OCI-LY7 (cell line): ENCODE measurements around the gene COX7A2L. TPM values are rescaled to one million over a fixed set of nuclear protein-coding genes. Genes with fewer than 3 reads are reported as not detected.
"Not testable (repeated sequence)": the region's sequence is repeated elsewhere in the genome, so short reads cannot be mapped to it uniquely, and the experiment has no call there.

Experiments used
- BruUV-seq: library from RNA; stranded (reverse); fragments of 400-500 nt; replicated peaks from 2 replicates; lab custom pipeline; 2021; lab: Mats Ljungman, UMichigan
- CTCF ChIA-PET: fragments of 300-600 bp; sonication (Branson Sonifier 250); formaldehyde crosslinking; loops from one replicate; lab custom pipeline; 2022; ENCODE audit warnings: antibody characterized with exemption; ENCODE audit not compliant: unreplicated experiment; lab: Charles Lee
- POLR2A ChIA-PET: fragments of 300-600 bp; sonication (Branson Sonifier 250); formaldehyde crosslinking; loops from one replicate; lab custom pipeline; 2022; ENCODE audit warnings: antibody characterized with exemption; lab: Charles Lee
- DNase-seq: peaks from one replicate; pipeline ENCODE4 v3.0.0-alpha.2; 2015; ENCODE audit warnings: low spot score
- H2AFZ ChIP-seq: fragments of 200-600 bp; sonication (generic), shearing (Covaris generic); 2 replicates; pipeline ENCODE4 v1.6.1; 2014; ENCODE audit warnings: mild to moderate bottlenecking, antibody characterized with exemption, low read length, moderate library complexity
- H3K27ac ChIP-seq: fragments of 200-600 bp; sonication (generic); 2 replicates; pipeline ENCODE4 v1.5.1; 2014; ENCODE audit warnings: mixed run types, low read depth, mild to moderate bottlenecking, moderate library complexity, low read length, inconsistent platforms; ENCODE audit not compliant: poor library complexity, severe bottlenecking
- H3K36me3 ChIP-seq: fragments of 200-600 bp; sonication (generic); 2 replicates; pipeline ENCODE4 v1.6.1; 2014; ENCODE audit warnings: mild to moderate bottlenecking, antibody characterized with exemption, low read length, moderate library complexity, mixed read lengths; ENCODE audit not compliant: insufficient read depth
- H3K4me1 ChIP-seq: fragments of 200-600 bp; sonication (generic); 2 replicates; pipeline ENCODE4 v1.5.1; 2014; ENCODE audit warnings: mild to moderate bottlenecking, low read length; ENCODE audit not compliant: insufficient read depth, poor library complexity, severe bottlenecking
- H3K4me2 ChIP-seq: fragments of 200-600 bp; sonication (generic); 2 replicates; pipeline ENCODE4 v1.6.1; 2014; ENCODE audit warnings: mild to moderate bottlenecking, low read length
- H3K4me3 ChIP-seq: fragments of 200-600 bp; sonication (generic); 2 replicates; pipeline ENCODE4 v1.5.1; 2014; ENCODE audit warnings: mild to moderate bottlenecking, low read depth, low read length; ENCODE audit not compliant: poor library complexity, severe bottlenecking
- H3K79me2 ChIP-seq: fragments of 200-600 bp; sonication (generic); 2 replicates; pipeline ENCODE4 v1.6.1; 2016; ENCODE audit warnings: low read depth, mild to moderate bottlenecking, low read length, moderate library complexity, mixed read lengths; ENCODE audit not compliant: insufficient read depth
- H3K9me2 ChIP-seq: fragments of 200-600 bp; sonication (generic); 2 replicates; pipeline ENCODE4 v1.6.1; 2016; ENCODE audit warnings: mild to moderate bottlenecking, low read length, mixed read lengths; ENCODE audit not compliant: insufficient read depth
- H3K9me3 ChIP-seq: fragments of 200-600 bp; sonication (generic); 2 replicates; pipeline ENCODE4 v1.6.1; 2014; ENCODE audit warnings: mild to moderate bottlenecking, mixed run types, low read length, mixed read lengths
- H4K20me1 ChIP-seq: fragments of 200-600 bp; sonication (generic); 2 replicates; pipeline ENCODE4 v1.6.1; 2014; ENCODE audit warnings: mild to moderate bottlenecking, antibody characterized with exemption, low read length, moderate library complexity, mixed read lengths; ENCODE audit not compliant: insufficient read depth
- CTCF ChIP-seq: fragments of 200-600 bp; sonication (generic); conservative IDR thresholded peaks from 2 replicates; pipeline ENCODE4 v1.5.1; 2014; ENCODE audit warnings: mild to moderate bottlenecking, antibody characterized with exemption, low read length, moderate library complexity, mixed read lengths
- EZH2phosphoT487 ChIP-seq: fragments of 200-600 bp; sonication (generic); IDR thresholded peaks from 2 replicates; pipeline ENCODE4 v1.6.1; 2018; ENCODE audit warnings: low read depth, borderline replicate concordance, mild to moderate bottlenecking, mixed run types, antibody characterized with exemption, low read length, moderate library complexity, mixed read lengths
- intact Hi-C: fragments of 100-400 bp; cut with micrococcal nuclease; formaldehyde crosslinking; loops from one replicate; pipeline ENCODE4 v1.10.0; 2022; ENCODE audit not compliant: unreplicated experiment
- total RNA-seq, 2 experiments: library from RNA; depleted of rRNA in 1 of 2; stranded (reverse); fragments of >200 nt in 1 of 2; shearing (Covaris generic) in 1 of 2; gene quantifications; 2 replicates each; pipeline ENCODE4 v1.2.3, GENCODE V29; 2014 to 2022

The COX7A2L gene
- total RNA-seq, 2 experiments from 2014 or later, result 118 to 121 TPM

- intact Hi-C loops, result no loop called here
- no peaks in the 10 kb centered on the region for H3K79me2 ChIP-seq
- H3K4me3 ChIP-seq, result no peak overlapping the region
- no peak overlapping the region for H3K4me2 ChIP-seq
- DNase-seq, result no peak
- POLR2A ChIA-PET, result no interaction called here
- H3K27ac ChIP-seq, result no peak overlapping the region
- no peak for TF ChIP-seq CTCF
- TF ChIP-seq EZH2phosphoT487, result no peak
- CTCF ChIA-PET, result no interaction called here
- no TSS peak for BruUV-seq
- no peaks in the 10 kb centered on the region for H3K9me2 ChIP-seq
- no peaks in the 10 kb centered on the region for H3K4me1 ChIP-seq
- no peaks in the 10 kb centered on the region for H3K9me3 ChIP-seq
- H4K20me1 ChIP-seq, result no peaks in the 10 kb centered on the region
- no peak overlapping the region for H2AFZ ChIP-seq
- H3K36me3 ChIP-seq, result peaks cover 79% of the 10 kb centered on the region
Observed at GRCh38 chr2:42335514-42336104, 25.4 kb downstream of the COX7A2L start.

DNA sequence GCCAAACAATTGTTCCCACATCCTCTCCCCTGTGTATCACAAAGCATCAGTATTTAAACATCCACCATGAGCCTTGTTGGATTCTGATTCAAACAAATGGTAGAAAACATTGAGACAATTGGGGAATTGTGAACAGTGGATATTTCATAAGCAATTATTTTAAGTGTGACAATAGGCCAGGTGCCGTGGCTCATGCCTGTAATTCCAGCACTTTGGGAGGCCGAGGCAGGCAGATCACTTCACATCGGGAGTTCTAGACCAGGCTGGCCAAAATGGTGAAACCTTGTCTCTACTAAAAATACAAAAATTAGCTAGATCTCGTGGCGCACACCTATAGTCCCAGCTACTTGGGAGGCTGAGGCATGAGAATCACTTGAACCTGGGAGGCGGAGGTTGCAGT, 26.2 kb downstream of the COX7A2L start:
- H4K20me1 ChIP-seq, H3K79me2 ChIP-seq, H3K27ac ChIP-seq, H3K4me1 ChIP-seq, H2AFZ ChIP-seq, H3K9me3 ChIP-seq, H3K4me3 ChIP-seq, intact Hi-C loops, H3K9me2 ChIP-seq, DNase-seq, CTCF ChIA-PET, POLR2A ChIA-PET, BruUV-seq, H3K4me2 ChIP-seq: not testable (repeated sequence)
- H3K36me3 ChIP-seq, result peaks cover 78% of the 10 kb centered on the region

DNA sequence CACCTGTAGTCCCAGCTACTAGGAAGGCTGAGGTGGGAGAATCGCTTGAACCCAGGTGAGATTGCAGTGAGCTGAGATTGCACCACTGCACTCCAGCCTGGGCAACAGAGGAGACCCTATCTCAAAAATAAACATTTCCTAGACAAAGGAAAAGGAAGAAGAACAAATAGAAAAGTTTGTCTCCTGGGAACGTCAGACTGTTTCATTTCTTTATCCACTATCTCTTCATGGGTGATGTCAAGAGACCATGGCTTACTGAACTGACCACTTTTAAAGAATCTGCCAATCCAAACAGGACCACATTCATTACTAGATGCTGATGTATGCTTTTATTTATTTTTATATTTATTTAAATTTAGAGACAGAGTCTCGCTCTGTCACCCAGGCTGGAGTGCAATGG, 26.8 kb downstream of the COX7A2L start:
- Histone ChIP-seq H3K4me1 (no peaks in the 10 kb centered on the region), H3K4me3 (no peak overlapping the region), H3K9me3 (no peaks in the 10 kb centered on the region), H2AFZ (no peak overlapping the region), H3K9me2 (no peaks in the 10 kb centered on the region), H3K4me2 (no peak overlapping the region), H3K36me3 (peaks cover 84% of the 10 kb centered on the region), H3K79me2 (no peaks in the 10 kb centered on the region), H3K27ac (no peak overlapping the region), H4K20me1 (no peaks in the 10 kb centered on the region)
- intact Hi-C loops, result no loop called here
- BruUV-seq, result no TSS peak
- DNase-seq, result no peak
- CTCF ChIA-PET, result no interaction called here
- TF ChIP-seq EZH2phosphoT487 (no peak), CTCF (no peak)
- POLR2A ChIA-PET, result interaction anchor here (0.9 to 1.1 kb wide), 2 partner anchors 9 to 479 kb away, joined by 3 read pairs; no protein-coding TSS in a partner anchor
